NOMO-1 treated with DMSO at 0.1 percent for 48 hours (cell line): ENCODE results near the gene EGLN1.

Experiments used
- DNase-seq: peaks from one replicate; lab custom pipeline; 2025; ENCODE audit not compliant: unreplicated experiment; lab: John Stamatoyannopoulos, UW

The EGLN1 gene

DNA sequence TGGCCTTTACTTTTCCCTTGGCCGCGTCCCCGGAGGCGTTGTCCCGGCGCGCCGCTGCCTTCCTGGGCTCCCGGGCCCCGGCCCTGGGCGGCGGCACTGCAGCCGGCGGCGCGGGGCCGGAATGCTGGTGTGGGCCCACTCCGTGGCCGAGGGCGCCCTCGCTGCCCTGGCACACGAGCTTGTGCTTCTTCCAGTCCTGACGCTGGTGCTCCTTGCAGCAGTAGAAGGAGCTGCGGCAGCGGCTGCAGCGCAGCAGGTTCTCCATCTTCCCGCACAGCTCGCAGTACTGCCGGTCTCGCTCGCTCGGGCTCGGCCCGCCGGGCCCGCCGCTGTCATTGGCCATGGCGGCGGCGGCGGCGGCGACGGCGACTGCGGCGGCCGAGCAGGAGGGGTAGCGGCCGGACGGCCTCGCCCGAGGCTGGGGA, 529 bp downstream of the EGLN1 start:
- DNase-seq = no peak

GRCh38 chr1:231420959-231421545, 1.0 kb downstream of the EGLN1 start:
- no peak for DNase-seq

GRCh38 chr1:231420299-231420958, 1.7 kb downstream of the EGLN1 start:
- peak; percentile 24 for DNase-seq

DNA sequence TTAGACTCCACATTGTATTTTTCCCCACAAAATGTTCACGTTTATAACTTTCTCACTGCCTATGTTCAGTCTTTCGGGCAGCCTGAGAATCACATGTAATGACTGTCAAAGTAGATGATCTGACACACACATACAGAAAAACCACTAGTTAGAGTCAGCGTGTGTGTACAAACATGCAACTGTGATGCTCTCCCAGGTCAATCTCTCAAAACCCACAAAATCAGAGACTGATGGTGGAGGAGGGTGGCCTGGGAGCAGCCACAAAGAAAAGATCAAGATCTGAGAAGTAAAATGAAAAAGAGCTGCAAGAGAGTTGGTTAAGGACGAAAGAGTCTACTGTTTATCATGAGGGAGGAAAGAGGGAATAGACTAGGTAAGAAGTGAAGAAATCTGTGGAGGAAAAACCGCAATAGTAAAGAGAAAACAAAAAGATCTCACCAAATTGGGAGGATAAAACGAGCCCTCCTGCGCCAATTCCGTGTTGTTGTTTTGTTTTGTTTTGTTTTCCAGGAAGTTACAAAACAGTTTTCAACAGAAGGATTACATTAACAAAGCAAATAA, 2.3 kb downstream of the EGLN1 start:
- DNase-seq = no peak

GRCh38 chr1:231419147-231419546, 2.9 kb downstream of the EGLN1 start:
- DNase-seq = no peak

DNA sequence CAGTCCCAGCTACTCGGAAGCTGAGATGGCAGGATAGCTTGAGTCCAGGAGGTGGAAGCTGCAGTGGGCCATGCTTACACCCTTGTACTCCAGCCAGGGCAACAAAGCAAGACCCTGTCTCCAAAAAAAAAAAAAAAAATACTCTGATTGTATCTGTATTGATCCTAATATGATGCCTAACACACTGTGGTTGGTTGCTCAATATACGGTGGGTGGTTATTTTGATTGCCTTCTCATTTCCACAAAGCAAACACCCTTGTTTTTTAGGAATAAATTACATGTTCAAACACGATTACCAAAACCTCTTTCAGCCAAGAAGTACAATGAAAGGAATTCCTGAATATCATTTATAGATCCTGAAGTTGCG, 3.4 kb downstream of the EGLN1 start:
- DNase-seq = no peak

GRCh38 chr1:231418101-231418740, 3.9 kb downstream of the EGLN1 start:
- no peak for DNase-seq

DNA sequence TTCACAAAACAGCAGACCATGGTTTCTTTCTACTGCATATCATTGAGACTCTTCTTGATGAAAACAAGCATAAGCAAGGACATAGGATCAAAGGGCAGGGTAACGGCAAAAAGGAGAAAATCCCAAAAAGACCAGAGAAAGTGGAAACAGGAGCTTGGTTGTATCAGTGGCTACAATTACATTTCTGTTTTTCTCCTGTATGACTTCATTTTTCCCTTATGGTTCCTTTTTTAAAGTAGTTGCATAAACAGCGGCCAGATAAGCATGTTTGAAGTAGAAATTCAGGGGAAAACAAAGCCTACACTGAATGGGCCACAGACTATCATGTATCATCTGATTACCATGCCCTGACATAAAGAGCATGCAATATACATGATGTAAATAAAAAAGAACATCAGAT, 4.6 kb downstream of the EGLN1 start:
- DNase-seq = peak; percentile 22

GRCh38 chr1:231416901-231417300, 5.2 kb downstream of the EGLN1 start:
- DNase-seq = no peak

GRCh38 chr1:231415018-231415583, 7.0 kb downstream of the EGLN1 start:
- DNase-seq = no peak

DNA sequence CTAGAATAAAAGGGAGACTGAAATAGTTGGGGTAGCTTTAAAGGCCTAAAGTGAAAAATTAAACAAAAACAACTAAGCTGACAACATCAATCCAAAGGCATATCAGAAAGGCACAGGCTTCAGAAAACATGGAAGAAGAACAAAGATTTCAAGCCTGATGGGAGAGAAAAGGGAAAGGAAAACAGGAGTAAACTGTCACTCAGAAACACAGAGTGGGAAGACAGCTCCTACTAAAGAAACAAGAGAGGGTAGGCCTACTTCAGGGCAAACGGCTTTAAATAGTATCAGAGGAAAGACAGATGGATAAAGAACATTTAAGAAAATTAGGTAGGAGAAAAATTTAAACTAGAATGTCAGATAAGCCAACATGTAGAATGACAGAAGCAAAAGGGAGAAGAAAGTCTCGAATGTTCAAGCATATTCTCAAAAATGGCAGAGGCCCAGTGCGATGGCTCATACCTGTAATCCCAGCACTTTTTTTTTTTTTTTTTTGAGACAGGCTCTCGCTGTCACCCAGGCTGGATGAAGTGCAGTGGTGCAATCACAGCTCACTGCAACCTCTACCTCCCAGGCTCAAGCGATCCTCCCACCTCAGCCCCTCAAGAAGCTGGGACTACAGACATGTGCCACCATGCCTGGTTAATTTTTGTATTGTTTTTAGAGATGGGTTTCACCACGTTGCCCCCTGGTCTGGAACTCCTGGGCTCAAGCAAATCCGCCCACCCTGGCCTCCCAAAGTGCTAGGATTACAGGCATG, 7.6 kb downstream of the EGLN1 start:
- no peak for DNase-seq

DNA sequence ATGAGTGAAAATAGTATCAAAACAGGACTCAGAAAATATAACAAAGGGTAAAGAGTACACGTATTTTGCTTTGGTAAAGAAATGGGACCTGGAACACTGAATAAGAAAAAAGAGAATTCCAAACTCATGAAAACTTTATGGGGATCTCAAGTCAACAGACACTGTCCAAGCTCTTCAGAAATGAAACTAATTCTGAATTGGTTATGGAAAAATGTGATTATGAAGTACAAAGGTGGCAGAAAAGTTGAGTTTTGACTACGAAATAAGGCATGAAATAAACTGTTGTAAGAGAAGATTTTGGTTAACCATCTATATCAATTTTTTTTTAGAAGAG, 8.4 kb downstream of the EGLN1 start:
- DNase-seq = no peak

DNA sequence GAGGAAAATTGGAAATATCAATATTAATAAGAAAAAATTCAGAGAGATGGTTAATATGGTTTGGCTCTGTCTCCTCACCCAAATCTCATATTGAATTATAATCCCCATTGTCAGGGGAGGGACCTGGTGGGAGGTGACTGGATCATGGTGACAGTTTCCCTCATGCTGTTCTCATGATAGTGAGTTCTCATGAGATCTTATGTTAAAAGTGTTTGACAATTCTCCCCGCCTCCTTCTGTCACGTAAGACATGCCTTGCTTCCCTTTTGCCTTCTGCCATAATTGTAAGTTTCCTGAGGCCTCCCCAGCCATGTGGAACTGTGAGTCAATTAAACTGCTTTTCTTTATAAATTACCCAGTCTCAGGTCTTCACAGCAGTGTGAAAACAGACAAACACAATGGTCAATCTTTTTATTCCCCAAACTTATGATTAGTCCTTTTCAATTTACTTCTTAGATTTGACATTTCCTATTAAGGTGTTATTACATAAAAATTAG, 11.0 kb downstream of the EGLN1 start:
- peak; percentile 51 for DNase-seq

- DNase-seq = peak; percentile 42
These were observed 12.0 kb downstream of the EGLN1 start for GRCh38 chr1:231410036-231410612.

GRCh38 chr1:231408528-231409094, 13.5 kb downstream of the EGLN1 start:
- no peak for DNase-seq

- DNase-seq = no peak
These were observed 14.3 kb downstream of the EGLN1 start for GRCh38 chr1:231407547-231408396.

DNA sequence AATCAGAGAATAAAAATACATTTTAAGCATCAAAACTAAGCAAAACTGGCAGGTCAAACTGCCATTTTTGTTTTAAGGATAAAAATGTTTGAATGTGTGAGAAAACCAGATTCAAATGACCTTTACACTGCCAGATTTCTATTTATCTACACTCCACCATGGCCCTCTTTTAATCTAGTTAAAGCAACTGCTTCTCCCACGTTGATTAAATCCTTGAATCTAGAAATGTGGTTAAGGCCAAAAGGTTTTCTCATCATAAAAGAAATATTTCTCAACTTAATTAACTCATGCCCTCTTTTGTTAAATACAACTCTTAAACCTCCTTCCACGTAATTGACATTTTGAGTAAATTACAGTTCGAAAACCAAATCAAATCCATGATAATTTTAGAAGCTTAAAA, 15.0 kb downstream of the EGLN1 start:
- DNase-seq = no peak

GRCh38 chr1:231404318-231404717, 17.8 kb downstream of the EGLN1 start:
- no peak for DNase-seq

DNA sequence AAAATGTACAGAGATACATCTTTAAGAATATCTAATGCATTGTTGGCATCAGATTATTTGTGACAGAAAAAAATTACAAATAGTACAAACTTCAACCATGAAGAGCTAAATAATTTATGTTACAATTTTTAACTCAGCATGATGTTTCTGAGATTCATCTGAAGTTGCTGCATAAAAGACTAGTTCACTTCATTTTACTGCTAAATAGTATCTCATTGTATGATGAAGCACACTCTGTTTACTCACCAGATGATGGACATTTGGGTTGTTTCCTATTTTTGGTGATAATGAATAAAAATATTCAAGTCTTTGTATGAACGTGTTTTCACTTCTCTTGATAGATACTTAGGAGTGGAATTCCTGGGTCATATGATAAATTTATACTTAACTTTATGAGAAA, 20.6 kb downstream of the EGLN1 start:
- DNase-seq = no peak
